ENCODE measurements around the gene STS. TPM values are rescaled to one million over a fixed set of nuclear protein-coding genes. Genes with fewer than 3 reads are reported as not detected.

Gene STS
- total and polyA plus RNA-seq, 2 experiments from 2014 or later = 0.44 to 1.7 TPM

DNA sequence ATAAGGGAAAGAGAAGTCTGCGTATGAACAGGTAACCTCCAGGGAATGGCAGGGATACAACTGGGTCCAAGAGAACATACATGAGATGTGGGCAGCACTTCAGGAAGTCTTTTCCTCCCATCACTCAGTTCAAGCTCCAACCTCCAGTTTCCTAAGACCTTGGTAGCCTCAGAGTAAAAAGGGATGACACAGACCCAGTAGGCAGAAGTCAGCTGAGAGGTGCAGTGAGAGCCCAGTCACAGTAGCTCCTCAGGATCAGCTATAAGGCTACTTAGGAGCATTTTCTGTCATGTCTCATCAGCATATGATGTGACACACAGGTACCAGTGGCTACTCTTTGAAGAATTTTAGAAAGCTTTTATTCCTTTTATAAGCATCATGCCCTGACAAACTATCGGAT is 12.5 kb upstream of the STS start:
- H3K4me3 ChIP-seq = no peak overlapping the region
- no peaks in the 10 kb centered on the region for H3K27me3 ChIP-seq (ENCODE audit: insufficient read depth)
- no peak overlapping the region for H3K27ac ChIP-seq (ENCODE audit: low read depth)
- no peaks in the 10 kb centered on the region for H4K20me1 ChIP-seq (replicated peaks; ENCODE audit: insufficient read depth)
- Mint-ChIP-seq H3K27ac (no peak overlapping the region), H3K36me3 (ENCODE audit: low read depth) (peaks cover 8% of the 10 kb centered on the region; the same call in 2 of the 3 replicates), H3K4me3 (no peak overlapping the region), H3K4me1 (peaks cover 17% of the 10 kb centered on the region), H3K9me3 (no peaks in the 10 kb centered on the region), H3K27me3 (ENCODE audit: insufficient read depth, low read depth, poor library complexity) (peaks cover 1% of the 10 kb centered on the region)
- no peaks in the 10 kb centered on the region for H3K9me2 ChIP-seq (ENCODE audit: insufficient read depth)
- no peak overlapping the region for H3K4me2 ChIP-seq
- H3F3A ChIP-seq (replicated peaks; ENCODE audit: low read depth) = no peaks in the 10 kb centered on the region
- 0 out of 2 replicates have a peak, but pooled peaks cover 5% of the 10 kb centered on the region for H3K79me2 ChIP-seq (replicated peaks; ENCODE audit: insufficient read depth)
- H3K4me1 ChIP-seq (ENCODE audit: insufficient read depth) = no peaks in the 10 kb centered on the region; the same call in 1 of the 2 replicates
- no peaks in the 10 kb centered on the region for H3K36me3 ChIP-seq (ENCODE audit: insufficient read depth)
- H2AFZ ChIP-seq = no peak overlapping the region
- ATAC-seq = no peak
- no peak for DNase-seq (ENCODE audit: low spot score)
- TF ChIP-seq ZNF331 (CRISPR knock-in tag; IDR thresholded peaks at IDR 0.05; ENCODE audit: low read depth) (no peak), POLR2AphosphoS5 (IDR thresholded peaks at IDR 0.05; ENCODE audit: low read depth) (no peak), EZH2 (IDR thresholded peaks at IDR 0.05; ENCODE audit: low read depth, unreplicated experiment) (no peak), CREB1 (CRISPR knock-in tag; IDR thresholded peaks at IDR 0.05; ENCODE audit: low read depth) (no peak), EZH2phosphoT487 (IDR thresholded peaks at IDR 0.05; ENCODE audit: unreplicated experiment) (no peak), ZNF114 (CRISPR knock-in tag; IDR thresholded peaks at IDR 0.05) (no peak)
- TF ChIP-seq, protein P1, sequence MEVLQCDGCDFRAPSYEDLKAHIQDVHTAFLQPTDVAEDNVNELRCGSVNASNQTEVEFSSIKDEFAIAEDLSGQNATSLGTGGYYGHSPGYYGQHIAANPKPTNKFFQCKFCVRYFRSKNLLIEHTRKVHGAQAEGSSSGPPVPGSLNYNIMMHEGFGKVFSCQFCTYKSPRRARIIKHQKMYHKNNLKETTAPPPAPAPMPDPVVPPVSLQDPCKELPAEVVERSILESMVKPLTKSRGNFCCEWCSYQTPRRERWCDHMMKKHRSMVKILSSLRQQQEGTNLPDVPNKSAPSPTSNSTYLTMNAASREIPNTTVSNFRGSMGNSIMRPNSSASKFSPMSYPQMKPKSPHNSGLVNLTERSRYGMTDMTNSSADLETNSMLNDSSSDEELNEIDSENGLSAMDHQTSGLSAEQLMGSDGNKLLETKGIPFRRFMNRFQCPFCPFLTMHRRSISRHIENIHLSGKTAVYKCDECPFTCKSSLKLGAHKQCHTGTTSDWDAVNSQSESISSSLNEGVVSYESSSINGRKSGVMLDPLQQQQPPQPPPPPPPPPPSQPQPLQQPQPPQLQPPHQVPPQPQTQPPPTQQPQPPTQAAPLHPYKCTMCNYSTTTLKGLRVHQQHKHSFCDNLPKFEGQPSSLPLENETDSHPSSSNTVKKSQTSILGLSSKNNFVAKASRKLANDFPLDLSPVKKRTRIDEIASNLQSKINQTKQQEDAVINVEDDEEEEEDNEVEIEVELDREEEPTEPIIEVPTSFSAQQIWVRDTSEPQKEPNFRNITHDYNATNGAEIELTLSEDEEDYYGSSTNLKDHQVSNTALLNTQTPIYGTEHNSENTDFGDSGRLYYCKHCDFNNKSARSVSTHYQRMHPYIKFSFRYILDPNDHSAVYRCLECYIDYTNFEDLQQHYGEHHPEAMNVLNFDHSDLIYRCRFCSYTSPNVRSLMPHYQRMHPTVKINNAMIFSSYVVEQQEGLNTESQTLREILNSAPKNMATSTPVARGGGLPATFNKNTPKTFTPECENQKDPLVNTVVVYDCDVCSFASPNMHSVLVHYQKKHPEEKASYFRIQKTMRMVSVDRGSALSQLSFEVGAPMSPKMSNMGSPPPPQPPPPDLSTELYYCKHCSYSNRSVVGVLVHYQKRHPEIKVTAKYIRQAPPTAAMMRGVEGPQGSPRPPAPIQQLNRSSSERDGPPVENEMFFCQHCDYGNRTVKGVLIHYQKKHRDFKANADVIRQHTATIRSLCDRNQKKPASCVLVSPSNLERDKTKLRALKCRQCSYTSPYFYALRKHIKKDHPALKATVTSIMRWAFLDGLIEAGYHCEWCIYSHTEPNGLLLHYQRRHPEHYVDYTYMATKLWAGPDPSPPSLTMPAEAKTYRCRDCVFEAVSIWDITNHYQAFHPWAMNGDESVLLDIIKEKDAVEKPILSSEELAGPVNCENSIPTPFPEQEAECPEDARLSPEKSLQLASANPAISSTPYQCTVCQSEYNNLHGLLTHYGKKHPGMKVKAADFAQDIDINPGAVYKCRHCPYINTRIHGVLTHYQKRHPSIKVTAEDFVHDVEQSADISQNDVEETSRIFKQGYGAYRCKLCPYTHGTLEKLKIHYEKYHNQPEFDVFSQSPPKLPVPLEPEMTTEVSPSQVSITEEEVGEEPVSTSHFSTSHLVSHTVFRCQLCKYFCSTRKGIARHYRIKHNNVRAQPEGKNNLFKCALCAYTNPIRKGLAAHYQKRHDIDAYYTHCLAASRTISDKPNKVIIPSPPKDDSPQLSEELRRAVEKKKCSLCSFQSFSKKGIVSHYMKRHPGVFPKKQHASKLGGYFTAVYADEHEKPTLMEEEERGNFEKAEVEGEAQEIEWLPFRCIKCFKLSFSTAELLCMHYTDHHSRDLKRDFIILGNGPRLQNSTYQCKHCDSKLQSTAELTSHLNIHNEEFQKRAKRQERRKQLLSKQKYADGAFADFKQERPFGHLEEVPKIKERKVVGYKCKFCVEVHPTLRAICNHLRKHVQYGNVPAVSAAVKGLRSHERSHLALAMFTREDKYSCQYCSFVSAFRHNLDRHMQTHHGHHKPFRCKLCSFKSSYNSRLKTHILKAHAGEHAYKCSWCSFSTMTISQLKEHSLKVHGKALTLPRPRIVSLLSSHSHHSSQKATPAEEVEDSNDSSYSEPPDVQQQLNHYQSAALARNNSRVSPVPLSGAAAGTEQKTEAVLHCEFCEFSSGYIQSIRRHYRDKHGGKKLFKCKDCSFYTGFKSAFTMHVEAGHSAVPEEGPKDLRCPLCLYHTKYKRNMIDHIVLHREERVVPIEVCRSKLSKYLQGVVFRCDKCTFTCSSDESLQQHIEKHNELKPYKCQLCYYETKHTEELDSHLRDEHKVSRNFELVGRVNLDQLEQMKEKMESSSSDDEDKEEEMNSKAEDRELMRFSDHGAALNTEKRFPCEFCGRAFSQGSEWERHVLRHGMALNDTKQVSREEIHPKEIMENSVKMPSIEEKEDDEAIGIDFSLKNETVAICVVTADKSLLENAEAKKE (CRISPR knock-in tag; IDR thresholded peaks at IDR 0.05) = no peak

Data from GM23338 (cell line).